T-helper 2 cell treated with Interferon-gamma antibody and Interleukin-4, amounts not matched to agents 100 ng/mL and 5 ng/mL, for 36 hours (primary cell): ENCODE data around the gene CCDC78. TPM values are rescaled to one million over a fixed set of nuclear protein-coding genes. Genes with fewer than 3 reads are reported as not detected.

Source experiments
- intact Hi-C: fragments of 100-400 bp; cut with micrococcal nuclease; formaldehyde crosslinking; loops from one replicate; pipeline ENCODE4 v1.15.1; 2023
- total RNA-seq: library from RNA; stranded (reverse); gene quantifications from 2 replicates; pipeline ENCODE4 v1.2.3, GENCODE V29; 2022

CCDC78 gene
- total RNA-seq, 1 donor from 2014 or later, result 5.4 TPM

- intact Hi-C loops, result no loop called here
These were observed 618 bp downstream of the CCDC78 start for GRCh38 chr16:725463-726187.

GRCh38 chr16:725041-725376 is 1.2 kb downstream of the CCDC78 start:
- intact Hi-C loops, result no loop called here

- intact Hi-C loops, result no loop called here
These were observed 1.8 kb downstream of the CCDC78 start for GRCh38 chr16:724188-725040.

GRCh38 chr16:723695-724094 is 2.5 kb downstream of the CCDC78 start:
- intact Hi-C loops, result no loop called here

GRCh38 chr16:722835-723633 is 3.2 kb downstream of the CCDC78 start:
- intact Hi-C loops, result no loop called here

GRCh38 chr16:721765-722540 is 4.3 kb downstream of the CCDC78 start:
- intact Hi-C loops, result no loop called here

- intact Hi-C loops, result no loop called here
These were observed 5.1 kb downstream of the CCDC78 start, which contains the start of gene ANTKMT for GRCh38 chr16:720990-721764. Gene ANTKMT (plus strand): TSS chr16:721146. CDS start chr16:721275, 129 bp downstream.

GRCh38 chr16:720447-720989 is 5.7 kb downstream of the CCDC78 start:
- intact Hi-C loops, result no loop called here

GRCh38 chr16:719815-720446 is 6.3 kb downstream of the CCDC78 start:
- intact Hi-C loops, result no loop called here

GRCh38 chr16:718922-719321 is 7.3 kb downstream of the CCDC78 start:
- intact Hi-C loops, result no loop called here

GRCh38 chr16:718389-718788 is 7.9 kb downstream of the CCDC78 start:
- intact Hi-C loops, result no loop called here

GRCh38 chr16:717450-718245 is 8.6 kb downstream of the CCDC78 start:
- intact Hi-C loops, result no loop called here

- intact Hi-C loops, result no loop called here
These were observed 9.4 kb downstream of the CCDC78 start for GRCh38 chr16:716768-717325.

GRCh38 chr16:716200-716568 is 10.1 kb downstream of the CCDC78 start:
- intact Hi-C loops, result no loop called here

- intact Hi-C loops, result loop anchor here (2.0 kb wide), 1 partner anchor 25 kb away; the partner anchor contains the start of gene CIAO3
These were observed 10.6 kb downstream of the CCDC78 start for GRCh38 chr16:715477-716199.

GRCh38 chr16:714558-715476 is 11.4 kb downstream of the CCDC78 start, which contains the start of gene METRN:
Gene METRN (plus strand): TSS chr16:715118. CDS start chr16:715290, 172 bp downstream.
- intact Hi-C loops, result loop anchor here (2.0 kb wide), 1 partner anchor 26 kb away; the partner anchor contains the start of gene CIAO3
